Testis (tissue), 2 donors: ENCODE data around the gene NCK2.

Experiments used
- POLR2A ChIP-seq: fragments of 450-650 bp; IDR thresholded peaks from one replicate; pipeline ENCODE4 v1.6.1; 2017; ENCODE audit warnings: antibody characterized with exemption, mild to moderate bottlenecking, moderate library complexity
- TF ChIP-seq, protein P1 (sequence below), 3 experiments: fragments of 450-650 bp in 2 of 3; fragments of 200-600 bp in 1 of 3; sonication (generic) in 1 of 3; IDR thresholded peaks; one replicate each; pipeline ENCODE4 v1.5.1; 2016 to 2019; ENCODE audit warnings: antibody characterized with exemption in 3 of 3, mild to moderate bottlenecking in 2 of 3, moderate library complexity in 1 of 3

DNA sequence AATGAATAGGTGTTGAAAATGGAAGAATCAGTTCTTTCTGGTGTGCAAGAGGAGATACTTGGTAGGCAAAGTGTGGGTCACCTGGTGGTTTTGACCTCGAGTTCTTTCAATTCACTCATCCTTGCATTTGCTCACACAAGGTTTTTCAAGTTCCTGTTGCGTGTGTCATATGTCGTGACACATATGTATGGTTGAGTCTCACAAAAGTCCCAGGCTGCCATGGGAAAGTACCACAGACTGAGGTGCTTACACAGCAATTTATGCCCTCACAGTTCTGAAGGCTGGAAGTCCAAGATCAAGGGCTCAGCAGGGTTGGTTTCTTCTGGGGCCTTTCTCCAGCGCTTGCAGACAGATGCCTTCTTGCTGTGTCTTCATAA lies 64.4 kb downstream of the NCK2 start:
- TF ChIP-seq, protein P1, sequence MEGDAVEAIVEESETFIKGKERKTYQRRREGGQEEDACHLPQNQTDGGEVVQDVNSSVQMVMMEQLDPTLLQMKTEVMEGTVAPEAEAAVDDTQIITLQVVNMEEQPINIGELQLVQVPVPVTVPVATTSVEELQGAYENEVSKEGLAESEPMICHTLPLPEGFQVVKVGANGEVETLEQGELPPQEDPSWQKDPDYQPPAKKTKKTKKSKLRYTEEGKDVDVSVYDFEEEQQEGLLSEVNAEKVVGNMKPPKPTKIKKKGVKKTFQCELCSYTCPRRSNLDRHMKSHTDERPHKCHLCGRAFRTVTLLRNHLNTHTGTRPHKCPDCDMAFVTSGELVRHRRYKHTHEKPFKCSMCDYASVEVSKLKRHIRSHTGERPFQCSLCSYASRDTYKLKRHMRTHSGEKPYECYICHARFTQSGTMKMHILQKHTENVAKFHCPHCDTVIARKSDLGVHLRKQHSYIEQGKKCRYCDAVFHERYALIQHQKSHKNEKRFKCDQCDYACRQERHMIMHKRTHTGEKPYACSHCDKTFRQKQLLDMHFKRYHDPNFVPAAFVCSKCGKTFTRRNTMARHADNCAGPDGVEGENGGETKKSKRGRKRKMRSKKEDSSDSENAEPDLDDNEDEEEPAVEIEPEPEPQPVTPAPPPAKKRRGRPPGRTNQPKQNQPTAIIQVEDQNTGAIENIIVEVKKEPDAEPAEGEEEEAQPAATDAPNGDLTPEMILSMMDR (IDR thresholded peaks at IDR 0.05): no peak
- no peak for TF ChIP-seq POLR2A
